Measurements from ENCODE around the gene CPM.

The CPM gene

DNA sequence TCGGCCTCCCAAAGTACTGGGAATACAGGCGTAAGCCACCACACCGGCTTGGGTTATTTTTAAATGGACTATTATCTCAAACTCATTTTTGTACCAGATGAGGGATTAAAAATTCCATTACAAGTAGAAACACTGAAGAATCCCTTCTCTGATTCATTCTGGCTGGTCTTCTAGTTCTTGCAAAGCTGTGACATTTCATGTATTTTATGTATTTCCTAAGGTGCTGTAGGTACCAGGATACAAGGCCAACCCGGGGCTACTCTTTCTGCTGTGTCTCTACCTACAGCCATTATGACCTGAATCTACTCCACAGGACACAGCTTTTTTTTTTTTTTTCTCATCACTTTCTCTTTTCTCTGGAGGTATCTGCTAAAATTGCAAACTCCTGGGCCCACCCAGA lies 24.9 kb downstream of the CPM start:
- no peak overlapping the region for H3K4me3 ChIP-seq (ENCODE audit: low read depth, low read length)
- DNase-seq (ENCODE audit: low read depth) = no peak
- TF ChIP-seq CTCF (conservative IDR thresholded peaks at IDR 0.05; ENCODE audit: low read depth, low read length) = no peak

- no peak overlapping the region for H3K4me3 ChIP-seq (ENCODE audit: low read depth, low read length)
- no peak for TF ChIP-seq CTCF (conservative IDR thresholded peaks at IDR 0.05; ENCODE audit: low read depth, low read length)
- DNase-seq (ENCODE audit: low read depth) = no peak
Observed at GRCh38 chr12:68905733-68906132, 27.2 kb downstream of the CPM start.

GRCh38 chr12:68904351-68904962 lies 28.5 kb downstream of the CPM start:
- TF ChIP-seq CTCF (conservative IDR thresholded peaks at IDR 0.05; ENCODE audit: low read depth, low read length) = no peak
- DNase-seq (ENCODE audit: low read depth) = peak; percentile 30

GRCh38 chr12:68903511-68903910 lies 29.5 kb downstream of the CPM start:
- DNase-seq (ENCODE audit: low read depth) = no peak
- TF ChIP-seq CTCF (conservative IDR thresholded peaks at IDR 0.05; ENCODE audit: low read depth, low read length) = no peak
- no peak overlapping the region for H3K4me3 ChIP-seq (ENCODE audit: low read depth, low read length)

More at GRCh38 chr12:68904351-68904962, 28.5 kb downstream of the CPM start:
- H3K4me3 ChIP-seq (ENCODE audit: low read depth, low read length) = no peak overlapping the region

- H3K4me3 ChIP-seq (ENCODE audit: low read depth, low read length) = no peak overlapping the region
- TF ChIP-seq CTCF (conservative IDR thresholded peaks at IDR 0.05; ENCODE audit: low read depth, low read length) = no peak
- no peak for DNase-seq (ENCODE audit: low read depth)
Observed at GRCh38 chr12:68901551-68901950, 31.4 kb downstream of the CPM start.

DNA sequence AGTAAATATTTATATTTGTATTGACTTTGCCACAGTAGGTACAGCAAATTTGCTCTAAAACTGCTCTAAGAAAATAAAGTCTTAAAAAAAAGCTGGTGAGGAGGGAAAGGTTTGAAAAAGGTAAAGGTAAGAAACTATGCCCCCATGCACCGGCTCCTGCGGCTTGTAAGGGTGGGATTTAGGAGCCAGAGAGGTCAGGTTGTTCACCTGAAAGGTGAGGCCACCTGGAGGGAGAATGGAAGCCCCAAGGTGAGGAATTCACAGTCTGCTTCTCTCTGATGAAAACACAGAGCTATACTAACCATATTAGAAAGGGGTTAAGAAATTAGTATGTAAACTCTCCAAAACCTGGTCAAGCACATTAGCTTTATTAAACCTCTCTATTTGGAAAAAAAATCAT lies 31.8 kb downstream of the CPM start:
- H3K4me3 ChIP-seq (ENCODE audit: low read depth, low read length) = no peak overlapping the region
- DNase-seq (ENCODE audit: low read depth) = no peak
- TF ChIP-seq CTCF (conservative IDR thresholded peaks at IDR 0.05; ENCODE audit: low read depth, low read length) = no peak

- no peak overlapping the region for H3K4me3 ChIP-seq (ENCODE audit: low read depth, low read length)
- no peak for TF ChIP-seq CTCF (conservative IDR thresholded peaks at IDR 0.05; ENCODE audit: low read depth, low read length)
Observed at GRCh38 chr12:68900241-68900640, 32.7 kb downstream of the CPM start.

More at GRCh38 chr12:68900241-68900640, 32.7 kb downstream of the CPM start:
- DNase-seq (ENCODE audit: low read depth) = no peak
